T47D (cell line): ENCODE data around the gene CEMIP2.

Experiments
- DNase-seq, 2 experiments: peaks; one replicate each; pipeline versions ENCODE4 v3.0.0 to v3.0.0-alpha.2; 2011 to 2012; ENCODE audit warnings: low read depth in 1 of 2, low spot score in 1 of 2
- JUND ChIP-seq: IDR thresholded peaks from 2 replicates; pipeline ENCODE4 v1.6.1; 2012; ENCODE audit warnings: low read depth
- in situ Hi-C: cut with HindIII; loops from 2 replicates; pipeline ENCODE4 v1.10.0; 2016; ENCODE audit warnings: low sequenced_read_pairs, low pct_unique_long_range_greater_than_20kb

Gene CEMIP2

GRCh38 chr9:71767776-71768321 lies 464 bp downstream of the CEMIP2 start:
- in situ Hi-C loops = no loop called here
- peak in 1 of 2 experiments; percentile 11 for DNase-seq
- no peak for TF ChIP-seq JUND

- no peak for DNase-seq
- in situ Hi-C loops = no loop called here
- TF ChIP-seq JUND = no peak
Observed at GRCh38 chr9:71767163-71767775, 1.0 kb downstream of the CEMIP2 start.

- in situ Hi-C loops = no loop called here
- DNase-seq = no peak
- no peak for TF ChIP-seq JUND
Observed at GRCh38 chr9:71766663-71767062, 1.6 kb downstream of the CEMIP2 start.

GRCh38 chr9:71765693-71766092 lies 2.6 kb downstream of the CEMIP2 start:
- in situ Hi-C loops = no loop called here
- TF ChIP-seq JUND = no peak
- no peak for DNase-seq

- in situ Hi-C loops = no loop called here
- DNase-seq = no peak
- TF ChIP-seq JUND = no peak
Observed at GRCh38 chr9:71764891-71765290, 3.4 kb downstream of the CEMIP2 start.

- DNase-seq = no peak
- in situ Hi-C loops = no loop called here
- no peak for TF ChIP-seq JUND
Observed at GRCh38 chr9:71764463-71764862, 3.9 kb downstream of the CEMIP2 start.

- no peak for DNase-seq
- in situ Hi-C loops = no loop called here
Observed at GRCh38 chr9:71763832-71764231, 4.5 kb downstream of the CEMIP2 start.

GRCh38 chr9:71762900-71763653 lies 5.2 kb downstream of the CEMIP2 start:
- in situ Hi-C loops = no loop called here
- no peak for DNase-seq
- TF ChIP-seq JUND = no peak

More at GRCh38 chr9:71763832-71764231, 4.5 kb downstream of the CEMIP2 start:
- no peak for TF ChIP-seq JUND

- in situ Hi-C loops = no loop called here
- TF ChIP-seq JUND = no peak
- DNase-seq = peak in 1 of 2 experiments; percentile 24
Observed at GRCh38 chr9:71761938-71762353, 6.4 kb downstream of the CEMIP2 start.

GRCh38 chr9:71760901-71761300 lies 7.4 kb downstream of the CEMIP2 start:
- TF ChIP-seq JUND = no peak
- DNase-seq = no peak
- in situ Hi-C loops = no loop called here

GRCh38 chr9:71758785-71759184 lies 9.5 kb downstream of the CEMIP2 start:
- in situ Hi-C loops = no loop called here
- DNase-seq = peak in 1 of 2 experiments; percentile 35
- no peak for TF ChIP-seq JUND

GRCh38 chr9:71758277-71758676 lies 10.0 kb downstream of the CEMIP2 start:
- in situ Hi-C loops = no loop called here
- peak in 1 of 2 experiments; percentile 59 for DNase-seq
- no peak for TF ChIP-seq JUND

GRCh38 chr9:71756753-71757152 lies 11.6 kb downstream of the CEMIP2 start:
- in situ Hi-C loops = no loop called here
- no peak for DNase-seq
- TF ChIP-seq JUND = no peak

GRCh38 chr9:71755869-71756268 lies 12.4 kb downstream of the CEMIP2 start:
- in situ Hi-C loops = no loop called here
- no peak for TF ChIP-seq JUND
- DNase-seq = no peak
